Measurements from ENCODE around the gene RANBP10. TPM values are rescaled to one million over a fixed set of nuclear protein-coding genes. Genes with fewer than 3 reads are reported as not detected.

The RANBP10 gene
- total and polyA plus RNA-seq, 10 of the 15 experiments (the other 5 are each of a cell fraction or from before 2014, with no cell fraction given) = 1.2 to 20.4 (median 10.8) TPM

DNA sequence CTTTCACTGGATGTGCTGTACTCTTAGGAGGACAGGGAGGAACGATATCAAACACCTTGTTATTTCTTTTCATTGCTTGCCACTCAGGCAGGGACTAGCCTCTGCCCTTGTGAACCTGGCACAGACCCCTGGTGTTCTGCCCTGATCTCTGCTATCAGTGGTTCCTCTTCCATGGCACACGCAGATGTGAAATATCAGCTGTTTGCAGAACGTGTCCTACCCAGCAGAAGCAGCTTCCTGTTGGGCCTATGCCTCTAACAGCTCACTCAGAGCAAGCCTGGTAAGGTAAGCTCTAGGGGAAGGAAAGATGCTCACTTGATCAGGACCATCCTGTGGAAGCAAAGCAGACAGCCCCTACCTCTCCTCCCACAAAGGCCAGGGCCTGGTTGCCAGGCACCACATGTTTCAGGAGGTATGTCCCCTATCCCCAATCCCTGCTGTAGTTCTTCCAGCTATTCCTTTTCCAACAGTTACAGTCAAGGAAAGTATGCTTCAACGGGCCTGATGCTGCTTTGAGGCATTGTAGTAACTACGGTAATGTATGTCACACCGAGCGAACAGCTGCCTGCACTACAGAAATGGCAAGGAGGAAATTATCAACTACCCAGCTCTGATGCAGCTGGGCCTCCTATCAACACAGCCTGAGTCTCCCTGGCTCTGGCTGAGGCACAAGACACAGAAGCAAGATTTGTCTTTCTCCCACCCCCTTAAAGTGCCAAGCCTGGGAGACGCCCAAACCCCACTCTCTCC lies 46.0 kb downstream of the RANBP10 start (continued):
- TF ChIP-seq, protein P1, sequence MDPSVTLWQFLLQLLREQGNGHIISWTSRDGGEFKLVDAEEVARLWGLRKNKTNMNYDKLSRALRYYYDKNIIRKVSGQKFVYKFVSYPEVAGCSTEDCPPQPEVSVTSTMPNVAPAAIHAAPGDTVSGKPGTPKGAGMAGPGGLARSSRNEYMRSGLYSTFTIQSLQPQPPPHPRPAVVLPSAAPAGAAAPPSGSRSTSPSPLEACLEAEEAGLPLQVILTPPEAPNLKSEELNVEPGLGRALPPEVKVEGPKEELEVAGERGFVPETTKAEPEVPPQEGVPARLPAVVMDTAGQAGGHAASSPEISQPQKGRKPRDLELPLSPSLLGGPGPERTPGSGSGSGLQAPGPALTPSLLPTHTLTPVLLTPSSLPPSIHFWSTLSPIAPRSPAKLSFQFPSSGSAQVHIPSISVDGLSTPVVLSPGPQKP (IDR thresholded peaks at IDR 0.05; ENCODE audit: low read depth, low read length) = no peak

DNA sequence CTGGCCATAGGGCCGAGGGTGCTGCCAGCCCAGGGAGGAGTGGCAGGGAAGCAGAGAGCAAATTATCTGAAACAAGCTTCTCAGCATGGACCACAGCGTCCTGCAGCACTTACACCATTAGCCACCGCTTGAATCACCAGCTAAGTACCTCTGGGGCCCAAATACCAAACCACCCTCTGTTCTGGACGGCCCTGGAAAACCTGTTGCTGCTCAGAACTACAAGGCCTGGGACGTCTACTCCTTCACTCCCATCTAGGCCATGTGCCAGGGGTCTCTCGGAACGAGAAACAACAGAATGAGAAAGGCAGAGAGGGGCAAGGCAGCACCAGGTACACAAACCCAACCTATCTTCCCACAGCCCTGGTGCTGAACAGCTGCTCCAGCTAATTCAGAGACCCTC lies 47.4 kb downstream of the RANBP10 start:
- WGBS (ENCODE audit: insufficient coverage, insufficient replicate concordance, low lambda C conversion rate, missing lambda C conversion rate) = 97% methylated on average over 7 of the region's 7 CpGs
- SMC1A ChIA-PET (ENCODE audit: uncharacterized antibody, unreplicated experiment) = no interaction called here
- no peaks in the 10 kb centered on the region for H3K9me3 ChIP-seq (replicated peaks; ENCODE audit: control insufficient read depth, insufficient read depth, low read length)
- DNase-seq (ENCODE audit: low read depth, low spot score) (no peak), ATAC-seq (no peak), FAIRE-seq (no peak)
- 0 out of 2 replicates have a peak, but pooled peaks cover 1% of the 10 kb centered on the region for H3K79me2 ChIP-seq (ENCODE audit: control insufficient read depth, insufficient read depth, low read length)
- no peak overlapping the region for H3K27ac ChIP-seq (ENCODE audit: control insufficient read depth, insufficient read depth)
- CTCF ChIA-PET = interaction anchor here (1.1 kb wide), 1 partner anchor 20 kb away, joined by 3 read pairs; no protein-coding TSS in a partner anchor
- H3K36me3 ChIP-seq (ENCODE audit: control insufficient read depth in 2 of 2, insufficient read depth in 2 of 2, low read length in 1 of 2) = peaks cover 0 to 12% of the 10 kb centered on the region in 2 experiments; a peak in 3 of 4 replicates
- POLR2A ChIA-PET = no interaction called here
- RAD21 ChIA-PET (ENCODE audit: unreplicated experiment) = no interaction called here
- in situ Hi-C loops (cut with MboI) (no loop called here), intact Hi-C loops (cut with micrococcal nuclease; ENCODE audit: unreplicated experiment) (no loop called here)
- no peak for TF ChIP-seq DPF2 (IDR thresholded peaks at IDR 0.05)
- TF ChIP-seq, protein P2, sequence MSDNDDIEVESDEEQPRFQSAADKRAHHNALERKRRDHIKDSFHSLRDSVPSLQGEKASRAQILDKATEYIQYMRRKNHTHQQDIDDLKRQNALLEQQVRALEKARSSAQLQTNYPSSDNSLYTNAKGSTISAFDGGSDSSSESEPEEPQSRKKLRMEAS (IDR thresholded peaks at IDR 0.05; ENCODE audit: low read depth, low read length) = no peak
- no peak for TF ChIP-seq TAF1 (IDR thresholded peaks at IDR 0.05; ENCODE audit: borderline replicate concordance, low read depth, low read length)
- TF ChIP-seq SMAD5 (IDR thresholded peaks at IDR 0.05; ENCODE audit: low read depth) = no peak
- TF ChIP-seq ASH2L (IDR thresholded peaks at IDR 0.05; ENCODE audit: borderline replicate concordance, low read depth) = no peak
- no peak for TF ChIP-seq RBBP5 (conservative IDR thresholded peaks at IDR 0.05)
- TF ChIP-seq NRF1 (conservative IDR thresholded peaks at IDR 0.05; ENCODE audit: low read depth, low read length) = no peak
- no peak for TF ChIP-seq WRNIP1 (IDR thresholded peaks at IDR 0.05; ENCODE audit: borderline replicate concordance, low read depth, low read length)
- no peak for TF ChIP-seq POLR2A (IDR thresholded peaks at IDR 0.05; ENCODE audit: low read depth, low read length)
- TF ChIP-seq RUNX3 (IDR thresholded peaks at IDR 0.05; ENCODE audit: low read length) = no peak
- no peak for TF ChIP-seq SUPT20H (IDR thresholded peaks at IDR 0.05; ENCODE audit: borderline replicate concordance, control insufficient read depth, low read depth, low read length)
- TF ChIP-seq HCFC1 (IDR thresholded peaks at IDR 0.05; ENCODE audit: low read length) = no peak
- TF ChIP-seq, protein P1 (IDR thresholded peaks at IDR 0.05; ENCODE audit: low read depth, low read length) = no peak
- H3K9ac ChIP-seq (ENCODE audit: control insufficient read depth, insufficient read depth, low read length) = no peak overlapping the region
- no peak overlapping the region for H3K4me3 ChIP-seq
- no peaks in the 10 kb centered on the region for H3K4me1 ChIP-seq (ENCODE audit: control insufficient read depth, insufficient read depth, low read length)
- BruUV-seq (replicated peaks) = no TSS peak
- H4K20me1 ChIP-seq (ENCODE audit: control insufficient read depth, insufficient read depth) = peaks cover 2% of the 10 kb centered on the region
- no peaks in the 10 kb centered on the region for H3K27me3 ChIP-seq (replicated peaks in 1 of 2; ENCODE audit: control insufficient read depth in 2 of 2, insufficient read depth in 2 of 2, low read length in 1 of 2)
- H3K4me2 ChIP-seq (ENCODE audit: control insufficient read depth, insufficient read depth) = no peak overlapping the region
- H2AFZ ChIP-seq (ENCODE audit: control insufficient read depth, low read depth, low read length) = no peak overlapping the region
